Fibroblast of lung (primary cell): ENCODE data around the gene MSH3. TPM values are rescaled to one million over a fixed set of nuclear protein-coding genes. Genes with fewer than 3 reads are reported as not detected.

Source experiments
- DNase-seq, 2 donors: peaks; one replicate each; pipeline versions ENCODE4 v3.0.0 to v3.0.0-alpha.2; 2010; ENCODE audit warnings: low read depth in 2 of 2
- H2AFZ ChIP-seq: 2 replicates; pipeline ENCODE4 v1.5.1; 2012; ENCODE audit warnings: low read length, control low read depth, inconsistent platforms
- H3K27ac ChIP-seq: 2 replicates; pipeline ENCODE4 v1.5.1; 2011; ENCODE audit warnings: low read length, control low read depth; ENCODE audit not compliant: insufficient read depth
- H3K27me3 ChIP-seq: 2 replicates; pipeline ENCODE4 v1.5.1; 2011; ENCODE audit warnings: mild to moderate bottlenecking, low read length; ENCODE audit not compliant: control insufficient read depth, insufficient read depth
- H3K36me3 ChIP-seq: 2 replicates; pipeline ENCODE4 v1.5.1; 2011; ENCODE audit warnings: low read length; ENCODE audit not compliant: control insufficient read depth, insufficient read depth
- H3K4me1 ChIP-seq: 2 replicates; pipeline ENCODE4 v1.5.1; 2011; ENCODE audit warnings: low read length; ENCODE audit not compliant: control insufficient read depth, insufficient read depth; ENCODE audit errors: extremely low read depth
- H3K4me2 ChIP-seq: 2 replicates; pipeline ENCODE4 v1.5.1; 2011; ENCODE audit warnings: low read length, control low read depth; ENCODE audit not compliant: insufficient read depth; ENCODE audit errors: extremely low read depth
- H3K4me3 ChIP-seq, 4 experiments: fragments of 200-600 bp in 1 of 4; sonication (generic) in 1 of 4; replicated peaks in 1 of 4; 2 replicates each; pipeline ENCODE4 v1.5.1; 2011 to 2016; ENCODE audit warnings: low read length in 4 of 4, low read depth in 3 of 4, mild to moderate bottlenecking in 3 of 4, control low read depth in 2 of 4, inconsistent platforms in 1 of 4, mixed read lengths in 1 of 4; ENCODE audit not compliant: insufficient read depth in 1 of 4; ENCODE audit errors: control extremely low read depth in 1 of 4
- H3K79me2 ChIP-seq: 2 replicates; pipeline ENCODE4 v1.5.1; 2012; ENCODE audit warnings: mild to moderate bottlenecking, low read length, inconsistent platforms; ENCODE audit not compliant: control insufficient read depth, insufficient read depth
- H3K9ac ChIP-seq: 2 replicates; pipeline ENCODE4 v1.5.1; 2011; ENCODE audit warnings: mild to moderate bottlenecking, low read length, control low read depth; ENCODE audit not compliant: insufficient read depth
- H3K9me3 ChIP-seq: 2 replicates; pipeline ENCODE4 v1.5.1; 2012; ENCODE audit warnings: low read depth, low read length; ENCODE audit not compliant: control insufficient read depth, insufficient read depth
- H4K20me1 ChIP-seq: 2 replicates; pipeline ENCODE4 v1.5.1; 2011; ENCODE audit warnings: low read length; ENCODE audit not compliant: control insufficient read depth, insufficient read depth; ENCODE audit errors: extremely low read depth
- CTCF ChIP-seq, 2 donors: IDR thresholded peaks in 1 of 2; conservative IDR thresholded peaks in 1 of 2; 1 replicate in 1 of 2; 2 replicates in 1 of 2; pipeline ENCODE4 v1.5.1; 2011 to 2012; ENCODE audit warnings: low read length in 2 of 2, control low read depth in 1 of 2, inconsistent platforms in 1 of 2, low read depth in 1 of 2, mild to moderate bottlenecking in 1 of 2
- EZH2 ChIP-seq: IDR thresholded peaks from 2 replicates; pipeline ENCODE4 v1.5.1; 2012; ENCODE audit warnings: low read length, control low read depth, mild to moderate bottlenecking; ENCODE audit errors: missing control alignments
- polyA plus RNA-seq, 2 donors: library from polyadenylated mRNA; depleted of rRNA in 1 of 2; stranded (reverse) in 1 of 2; unstranded in 1 of 2; fragments of >200 nt; gene quantifications; 2 replicates each; pipeline ENCODE4 v1.2.1, GENCODE V29; 2011 to 2012; ENCODE audit warnings: missing spikeins in 1 of 2
- total RNA-seq: library from RNA; depleted of rRNA; stranded (reverse); fragments of >200 nt; gene quantifications from 2 replicates; pipeline ENCODE4 v1.2.1, GENCODE V29; 2014

The MSH3 gene
- total and polyA plus RNA-seq, 2 donors (not counting 1 experiment from before 2014, with no cell fraction given), result 9.1 to 14.4 TPM

GRCh38 chr5:80736730-80737129 is 82.3 kb downstream of the MSH3 start:
- DNase-seq, result peak in 1 of 2 donors; percentile 50
- no peaks in the 10 kb centered on the region for H3K4me1 ChIP-seq
- no peak overlapping the region for H3K4me3 ChIP-seq
- no peak overlapping the region for H3K4me2 ChIP-seq
- no peaks in the 10 kb centered on the region for H3K79me2 ChIP-seq
- no peaks in the 10 kb centered on the region for H3K9me3 ChIP-seq
- H3K36me3 ChIP-seq, result no peaks in the 10 kb centered on the region
- no peaks in the 10 kb centered on the region for H4K20me1 ChIP-seq
- no peak for TF ChIP-seq EZH2
- TF ChIP-seq CTCF (conservative IDR thresholded peaks at IDR 0.05 in 1 of 2, IDR thresholded peaks at IDR 0.05 in 1 of 2; ENCODE audit: low read depth in 1 of 2, low read length in 2 of 2), result no peak
- no peaks in the 10 kb centered on the region for H3K27me3 ChIP-seq
- H3K27ac ChIP-seq, result no peak overlapping the region
- H3K9ac ChIP-seq, result no peak overlapping the region
- no peak overlapping the region for H2AFZ ChIP-seq

- H3K27ac ChIP-seq, result no peak overlapping the region
- no peak overlapping the region for H3K9ac ChIP-seq
- no peaks in the 10 kb centered on the region for H3K9me3 ChIP-seq
- no peaks in the 10 kb centered on the region for H3K27me3 ChIP-seq
- no peaks in the 10 kb centered on the region for H3K36me3 ChIP-seq
- H4K20me1 ChIP-seq, result no peaks in the 10 kb centered on the region
- peak in 1 of 2 donors; percentile 33 for DNase-seq
- no peaks in the 10 kb centered on the region for H3K79me2 ChIP-seq
- no peak overlapping the region for H2AFZ ChIP-seq
- no peak overlapping the region for H3K4me3 ChIP-seq
- no peak overlapping the region for H3K4me2 ChIP-seq
- no peaks in the 10 kb centered on the region for H3K4me1 ChIP-seq
- TF ChIP-seq EZH2 (no peak), CTCF (conservative IDR thresholded peaks at IDR 0.05 in 1 of 2, IDR thresholded peaks at IDR 0.05 in 1 of 2; ENCODE audit: low read depth in 1 of 2, low read length in 2 of 2) (no peak)
These were observed 84.0 kb downstream of the MSH3 start for GRCh38 chr5:80738466-80738865.

- Histone ChIP-seq H3K4me1 (no peaks in the 10 kb centered on the region), H3K4me2 (no peak overlapping the region), H3K9ac (no peak overlapping the region), H3K4me3 (no peak overlapping the region), H3K27ac (no peak overlapping the region), H3K36me3 (no peaks in the 10 kb centered on the region), H3K9me3 (no peaks in the 10 kb centered on the region), H3K79me2 (no peaks in the 10 kb centered on the region), H4K20me1 (no peaks in the 10 kb centered on the region), H3K27me3 (no peaks in the 10 kb centered on the region), H2AFZ (no peak overlapping the region)
- no peak for DNase-seq
- TF ChIP-seq EZH2 (no peak), CTCF (conservative IDR thresholded peaks at IDR 0.05 in 1 of 2, IDR thresholded peaks at IDR 0.05 in 1 of 2; ENCODE audit: low read depth in 1 of 2, low read length in 2 of 2) (no peak)
These were observed 84.6 kb downstream of the MSH3 start for GRCh38 chr5:80739057-80739456.
